Embryonic facial prominence (tissue), 1 donor: ENCODE results near the gene NUDCD3.

ENCODE experiments used
- DNase-seq: peaks from one replicate; pipeline ENCODE4 v3.0.0-alpha.2; 2016; ENCODE audit errors: extremely low spot score

Gene NUDCD3

DNA sequence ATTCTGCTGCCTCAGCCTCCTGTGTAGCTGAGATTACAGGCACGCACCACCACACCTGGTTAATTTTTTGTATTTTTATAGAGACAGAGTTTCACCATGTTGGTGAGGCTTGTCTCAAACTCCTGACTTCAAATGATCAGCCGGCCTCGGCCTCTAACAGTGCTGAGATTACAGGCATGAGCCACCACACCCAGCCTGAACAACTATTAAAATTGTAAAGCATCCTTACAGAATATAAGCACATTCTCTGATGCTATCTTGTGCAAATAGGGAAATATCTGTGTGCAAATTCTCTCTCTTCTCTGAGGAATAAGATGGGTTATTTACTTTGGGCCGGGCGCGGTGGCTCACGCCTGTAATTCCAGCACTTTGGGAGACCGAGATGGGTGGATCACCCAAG, 12.5 kb downstream of the NUDCD3 start:
- DNase-seq = no peak

DNA sequence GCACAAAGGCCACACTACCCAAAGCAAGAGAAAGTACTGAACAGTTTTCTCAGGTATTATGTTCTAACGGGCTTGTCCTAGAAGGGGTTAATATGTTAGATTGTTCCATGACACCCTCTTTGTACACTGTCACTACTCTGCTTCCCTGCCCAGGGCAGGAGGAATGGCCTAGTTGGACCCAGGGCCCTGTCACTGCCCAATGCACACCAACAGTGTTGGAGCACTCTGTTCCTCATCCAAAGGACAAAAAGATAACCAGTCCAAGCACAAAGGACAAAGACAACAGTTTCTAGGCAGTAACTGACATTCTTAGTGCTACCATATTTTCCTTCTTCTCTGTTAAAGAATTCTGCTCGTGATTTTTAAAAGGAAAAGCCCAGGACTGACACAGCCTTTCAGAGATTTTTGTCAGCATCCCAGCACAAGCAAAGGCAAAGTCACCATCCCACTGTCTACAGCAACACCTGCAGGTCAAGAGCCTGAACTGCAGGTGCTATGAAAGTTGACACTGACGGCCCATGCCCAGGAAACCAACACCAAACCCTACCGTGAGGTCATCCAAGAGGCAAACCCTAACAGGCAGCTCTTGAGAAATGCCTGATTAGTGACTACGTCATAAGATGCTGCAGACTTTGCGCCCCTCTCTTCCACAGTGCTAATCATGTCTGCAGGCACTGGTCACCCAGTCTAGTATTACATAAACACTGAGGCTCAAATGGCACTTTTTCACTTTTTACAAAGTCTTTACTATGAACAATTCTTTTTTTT, 13.2 kb downstream of the NUDCD3 start:
- DNase-seq = peak; percentile 43

DNA sequence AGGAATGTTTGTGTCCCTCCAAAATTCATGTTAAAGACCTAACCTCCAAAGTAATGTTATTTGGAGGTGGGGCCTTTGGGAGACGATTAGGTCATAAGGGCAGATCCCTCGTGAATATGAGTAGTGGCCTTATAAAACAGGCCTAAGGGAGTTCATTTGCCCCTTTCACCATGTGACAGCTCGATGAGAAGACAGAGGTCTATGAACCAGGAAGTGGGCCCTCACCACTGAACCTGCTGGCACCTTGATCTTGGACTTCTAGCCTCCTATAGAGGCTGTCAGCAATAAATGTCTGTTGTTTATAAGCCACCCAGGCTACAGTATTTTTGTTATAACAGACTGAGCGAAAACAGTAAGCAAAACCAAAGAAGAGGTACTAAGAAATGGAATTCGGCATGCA, 14.1 kb downstream of the NUDCD3 start:
- DNase-seq = no peak

DNA sequence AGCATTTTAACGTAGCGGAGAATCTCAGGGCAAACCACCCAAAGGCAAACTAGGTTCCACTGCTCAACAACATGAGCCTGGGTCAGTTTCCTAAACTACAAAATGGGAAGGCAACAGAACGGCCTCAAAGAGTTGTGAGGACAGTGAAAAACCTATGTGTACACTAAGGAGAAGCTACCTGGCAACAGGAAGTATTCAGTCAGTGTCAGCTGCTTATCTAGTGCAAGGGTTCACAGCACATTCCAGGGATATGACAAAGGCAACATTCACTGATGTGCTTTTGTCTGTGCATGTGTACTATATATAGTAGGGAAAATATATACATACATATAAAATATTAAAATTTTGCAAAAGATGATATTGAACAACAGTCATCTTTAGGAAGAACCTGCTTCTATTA, 17.2 kb downstream of the NUDCD3 start:
- DNase-seq = no peak

DNA sequence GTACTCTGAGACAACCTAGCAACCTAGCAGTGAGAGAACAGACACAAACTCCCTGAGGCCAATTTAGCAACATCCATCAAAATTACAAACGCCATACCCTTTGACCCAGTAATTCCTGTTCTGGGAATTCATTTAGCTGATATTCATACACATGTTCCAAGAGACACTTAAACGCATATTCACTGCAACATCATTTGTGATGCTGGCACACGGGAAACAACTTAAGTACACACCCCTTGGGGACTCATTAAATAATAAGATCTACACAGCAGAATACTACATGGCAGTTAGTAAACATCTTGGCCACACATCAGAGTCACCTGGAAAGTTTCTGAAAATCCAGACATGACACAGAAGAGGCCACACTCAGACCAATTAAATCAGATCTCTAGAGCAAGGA, 17.6 kb downstream of the NUDCD3 start:
- no peak for DNase-seq

DNA sequence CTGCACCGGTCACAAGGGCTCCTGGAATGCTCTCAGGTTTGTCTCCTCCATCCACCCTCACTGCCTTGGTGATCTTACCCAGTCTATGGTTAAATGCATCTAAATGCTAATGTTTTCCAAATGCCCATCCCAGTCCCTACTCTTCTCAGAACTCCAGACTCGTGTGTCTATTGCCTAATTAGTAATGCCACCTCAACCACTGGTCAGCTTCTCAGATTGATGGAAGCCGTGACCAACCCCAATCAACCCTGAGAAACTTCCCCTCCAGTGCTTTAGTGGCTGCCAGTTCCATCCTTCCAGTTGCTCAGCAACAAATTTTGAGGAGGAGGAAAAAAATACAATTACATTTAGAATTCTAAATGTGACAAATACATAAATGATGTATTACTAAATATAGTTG, 18.6 kb downstream of the NUDCD3 start:
- DNase-seq = no peak

DNA sequence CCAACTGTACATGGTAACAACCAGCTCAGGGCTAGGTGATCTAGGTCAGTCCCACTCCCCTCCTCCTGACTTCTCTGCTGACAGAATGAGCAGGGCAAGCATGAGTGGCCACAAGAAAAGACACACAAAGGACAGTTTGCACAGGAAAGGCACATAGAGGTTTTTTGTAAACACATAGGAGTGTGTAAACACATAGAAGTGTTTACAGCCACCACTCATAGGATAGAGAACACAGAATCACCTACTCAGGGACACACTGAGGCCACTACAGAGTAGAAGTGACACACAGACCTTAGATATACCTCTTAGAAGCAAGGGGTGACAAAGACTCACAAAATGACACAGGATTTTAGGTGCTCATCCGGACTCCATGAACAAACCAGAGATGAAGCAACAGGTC, 19.0 kb downstream of the NUDCD3 start:
- DNase-seq = no peak

DNA sequence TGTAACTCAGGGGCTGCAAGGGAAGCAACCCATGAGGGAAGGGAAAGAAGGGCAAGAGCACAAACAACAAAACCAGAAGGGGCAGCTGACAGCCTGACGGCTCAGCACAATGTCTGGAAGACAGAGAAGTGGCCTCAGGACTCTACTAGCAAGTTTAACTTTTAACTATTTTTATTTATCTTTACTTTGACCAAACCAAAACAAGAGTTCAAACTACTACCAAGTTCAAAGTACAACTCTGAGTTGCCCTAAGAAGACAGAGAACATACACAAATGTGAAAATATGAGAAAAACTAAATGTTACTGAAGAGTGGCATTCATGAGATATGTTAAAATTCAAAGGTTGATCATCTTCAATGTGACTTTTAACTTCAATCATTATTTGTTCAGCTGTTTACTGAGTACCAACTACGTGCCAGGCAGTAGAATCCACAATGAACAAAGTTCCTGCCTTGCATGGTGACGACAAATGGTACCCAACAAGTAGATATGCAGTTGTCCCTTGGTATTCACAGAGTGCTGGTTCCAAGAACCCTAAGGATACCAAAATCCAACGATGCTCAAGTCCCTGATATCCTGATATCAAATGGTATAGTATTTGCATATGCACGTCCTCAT, 19.7 kb downstream of the NUDCD3 start:
- no peak for DNase-seq

DNA sequence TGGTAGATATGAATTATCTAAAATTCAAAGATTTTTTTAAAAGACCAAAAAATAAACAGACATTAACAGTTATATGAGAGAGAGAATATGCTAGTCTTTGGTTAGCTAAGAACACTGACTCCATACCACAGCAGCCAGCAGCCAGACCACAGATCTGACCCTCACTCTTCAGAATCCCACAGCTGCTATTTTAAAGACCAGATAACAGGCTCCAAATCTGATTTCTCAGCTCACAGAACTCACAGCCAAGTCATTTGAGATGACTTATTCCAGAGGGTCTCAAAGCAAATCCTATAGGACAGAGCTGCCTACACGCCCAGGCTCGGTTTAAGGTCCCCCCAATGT, 20.4 kb downstream of the NUDCD3 start:
- DNase-seq = no peak

DNA sequence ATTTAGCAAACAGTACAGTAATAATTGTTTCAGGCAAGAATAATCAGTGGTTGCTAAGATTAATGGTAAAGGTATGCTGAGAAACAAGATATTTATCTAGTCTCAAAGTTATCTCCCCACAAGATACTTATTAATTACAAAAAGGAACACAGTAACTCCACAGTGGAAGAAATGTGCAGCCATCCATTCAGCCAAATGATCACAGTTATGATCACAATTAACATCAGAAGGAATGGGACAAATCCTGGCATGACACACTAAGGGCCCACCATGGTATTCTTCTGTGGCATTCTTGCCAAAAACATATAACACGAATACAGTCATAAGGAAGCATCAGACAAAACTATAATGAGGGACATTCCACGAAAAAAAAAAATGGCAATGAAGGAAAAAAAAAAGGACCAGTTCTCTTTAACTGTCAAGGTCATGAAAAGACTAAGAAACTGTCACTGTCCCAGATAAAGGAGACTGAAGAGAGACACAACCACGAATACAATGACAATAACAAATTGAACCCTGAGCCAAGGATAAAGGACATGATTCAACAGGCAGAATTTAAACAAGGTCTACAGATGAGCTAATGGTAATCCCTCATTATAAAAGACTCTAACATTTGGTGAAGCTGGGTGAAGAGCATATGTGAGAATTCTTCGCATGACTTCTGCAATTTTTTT, 20.9 kb downstream of the NUDCD3 start:
- DNase-seq = no peak

DNA sequence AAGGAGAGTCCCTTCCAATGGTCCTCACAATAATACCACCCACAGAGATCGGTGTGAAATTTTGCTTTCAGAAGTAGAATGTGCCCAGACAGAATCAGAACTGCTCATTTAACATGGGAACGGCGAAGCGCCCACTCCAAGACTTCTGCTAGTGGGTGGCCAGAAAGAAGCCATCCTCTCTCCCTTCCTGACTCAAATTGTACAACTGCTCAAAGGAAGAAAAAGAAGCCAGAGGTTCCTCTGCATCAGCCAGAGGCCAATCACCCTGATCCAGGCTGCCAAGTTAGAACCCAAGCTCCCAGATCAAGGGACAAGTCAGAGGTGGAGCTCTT, 23.3 kb downstream of the NUDCD3 start:
- DNase-seq = no peak

DNA sequence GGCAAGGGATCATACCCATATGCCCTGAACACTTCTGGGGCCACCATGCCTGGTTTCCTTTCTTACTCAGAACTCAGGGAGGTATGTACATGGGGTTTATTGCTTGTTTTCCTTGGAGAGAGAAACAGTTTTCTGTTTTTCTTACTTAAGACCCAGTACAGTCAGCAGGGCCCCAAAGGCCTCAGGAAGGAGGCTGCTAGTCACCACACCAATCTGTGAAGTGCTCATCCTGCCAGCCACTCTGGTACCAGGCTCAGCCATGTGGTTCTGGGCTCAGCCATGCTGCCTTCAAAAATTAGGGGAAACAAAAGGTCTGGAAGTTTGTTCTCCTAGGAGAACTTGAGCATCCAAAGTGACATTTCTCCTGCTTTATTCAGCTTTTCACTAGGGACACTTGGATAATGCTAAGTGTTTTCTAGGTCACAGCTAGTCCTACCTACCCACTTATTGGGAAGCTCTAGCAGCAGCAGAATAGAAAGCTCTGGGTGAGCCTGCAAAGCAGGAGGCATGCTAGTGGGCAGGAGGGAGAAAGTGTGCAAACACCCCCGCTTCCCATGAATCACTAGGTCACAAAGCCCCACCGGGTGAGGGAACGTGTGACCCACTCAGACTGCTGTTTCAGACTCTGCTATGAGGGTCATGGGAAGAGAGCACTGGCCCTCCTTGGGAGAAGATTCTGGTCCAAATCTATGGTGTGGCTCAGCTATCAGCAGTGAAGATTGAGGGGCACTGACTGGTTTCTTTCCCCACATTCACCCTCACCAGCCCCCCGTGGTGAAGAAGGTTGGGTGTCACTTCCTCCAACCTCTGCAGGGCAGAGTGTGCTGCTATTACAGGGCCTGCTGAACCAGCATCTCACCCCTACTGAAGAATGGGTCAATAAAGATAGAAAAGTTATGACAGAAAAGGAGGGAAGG, 23.9 kb downstream of the NUDCD3 start:
- no peak for DNase-seq

DNA sequence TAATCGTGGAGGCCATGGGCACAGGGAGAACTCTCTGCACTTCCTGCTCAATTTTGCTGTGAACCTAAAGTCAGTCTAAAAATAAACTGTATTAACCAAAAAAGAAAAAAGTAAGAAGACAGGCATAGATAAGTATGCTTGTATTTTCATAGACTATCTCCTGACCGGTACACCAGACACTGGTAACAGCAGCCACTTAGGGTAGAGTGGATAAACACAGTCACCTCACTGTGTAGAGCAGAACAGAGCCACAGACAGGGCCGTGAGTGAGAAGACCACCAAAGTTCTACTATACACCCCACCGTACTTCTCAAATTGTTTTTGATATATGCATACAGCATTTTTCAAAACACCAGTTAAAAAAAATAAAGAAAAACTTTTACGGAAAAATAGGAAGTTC, 25.0 kb downstream of the NUDCD3 start:
- no peak for DNase-seq

DNA sequence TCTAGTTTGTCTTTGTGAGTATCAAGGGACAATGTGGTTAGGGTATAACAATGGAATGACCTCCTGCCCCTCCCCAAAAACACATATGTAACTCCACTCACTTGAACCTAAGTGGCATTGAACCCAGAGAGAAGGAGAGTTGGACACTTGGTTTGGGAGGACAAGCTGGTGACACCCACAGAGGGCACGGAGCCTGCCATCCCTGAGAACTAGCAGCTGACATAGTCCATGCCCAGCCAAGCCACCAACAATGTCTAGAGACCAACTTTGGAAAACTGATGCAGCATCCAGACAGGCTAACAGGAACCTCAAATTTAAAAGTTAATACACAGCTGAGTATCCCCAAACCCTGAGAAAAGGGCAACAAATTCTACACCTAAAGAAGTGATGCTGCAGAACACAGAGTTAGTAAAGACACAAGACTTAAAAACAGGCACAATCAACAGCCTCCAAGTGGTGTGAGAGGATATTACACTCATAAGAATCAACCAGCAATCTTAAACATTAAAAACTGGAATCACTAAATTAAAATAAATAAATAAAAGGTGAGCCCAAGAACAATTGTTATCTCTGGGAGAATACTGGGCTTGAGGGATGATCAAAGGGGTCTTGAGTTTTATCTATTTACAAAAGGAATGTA, 27.2 kb downstream of the NUDCD3 start:
- no peak for DNase-seq

DNA sequence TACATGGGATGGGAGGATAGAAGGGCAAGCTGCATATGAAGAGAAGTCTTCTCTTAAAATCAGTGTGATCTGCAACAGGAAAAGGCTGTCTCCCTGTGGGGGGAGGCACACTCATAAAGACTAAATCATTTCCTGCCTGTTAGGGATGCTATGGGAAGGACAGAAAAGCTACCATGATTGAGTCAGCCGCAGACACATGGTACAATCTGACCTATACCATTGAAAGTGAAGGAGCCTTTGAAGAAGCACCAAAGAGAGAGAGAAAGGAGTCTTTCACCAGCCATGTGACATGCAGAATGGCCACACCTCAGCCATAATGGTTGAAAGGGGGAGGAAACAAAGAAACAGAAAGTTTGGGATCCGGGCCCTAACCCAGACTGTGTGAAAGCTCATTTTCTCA, 29.1 kb downstream of the NUDCD3 start:
- no peak for DNase-seq

DNA sequence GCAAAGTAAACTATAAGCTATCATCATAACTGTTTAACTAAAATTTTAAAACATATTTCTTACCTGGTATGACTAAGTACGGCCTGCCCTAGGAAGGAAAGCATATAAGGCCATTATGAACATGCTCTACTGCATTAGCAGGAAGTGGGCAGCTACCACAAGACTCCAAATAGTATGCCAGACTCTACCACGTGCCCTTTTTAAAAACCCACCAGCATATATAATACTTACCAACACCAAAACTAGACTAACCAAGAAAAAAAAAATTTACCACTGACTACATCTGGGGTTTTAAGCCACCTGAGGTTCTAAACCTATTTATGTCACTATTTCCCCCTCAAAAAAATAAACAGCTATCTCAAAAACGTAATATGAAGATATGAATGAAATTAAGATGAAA, 30.1 kb downstream of the NUDCD3 start:
- no peak for DNase-seq

DNA sequence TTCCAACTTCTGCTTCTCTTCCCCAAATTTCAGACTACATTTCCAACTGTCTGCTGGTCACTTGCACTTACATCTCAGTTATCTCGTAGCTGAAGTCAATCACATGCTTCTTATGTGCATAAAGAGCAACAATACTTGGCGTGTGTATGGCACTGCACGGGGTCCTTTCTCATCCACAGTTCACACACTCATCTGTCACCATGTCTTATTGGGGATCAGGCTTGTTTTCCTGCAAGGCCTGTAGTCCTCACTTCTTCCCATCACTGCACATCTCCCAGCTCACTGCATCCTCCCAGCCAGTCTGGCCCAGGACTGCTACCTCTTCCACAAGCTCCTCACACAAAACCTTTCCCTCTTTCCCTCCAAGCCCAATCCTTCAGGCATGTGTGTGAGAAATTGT, 35.3 kb downstream of the NUDCD3 start:
- DNase-seq = no peak

DNA sequence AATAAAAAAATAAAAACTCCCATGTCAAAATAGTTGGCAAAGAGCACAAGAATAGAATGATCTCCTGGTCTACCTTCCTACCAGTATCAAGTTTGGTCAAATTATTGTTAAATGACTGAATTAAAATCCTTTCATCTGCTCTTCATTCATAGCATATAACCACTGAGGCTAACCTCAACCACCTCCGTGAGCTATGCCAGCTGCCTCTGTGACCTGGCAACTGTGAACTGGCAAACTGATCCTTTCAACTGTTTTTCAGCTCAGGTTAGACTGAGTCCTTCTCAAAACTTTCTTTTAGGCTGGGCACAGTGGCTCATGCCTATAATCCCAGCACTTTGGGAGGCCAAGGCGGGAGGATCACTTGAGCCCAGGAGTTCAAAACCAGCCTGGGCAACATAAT, 36.1 kb downstream of the NUDCD3 start:
- no peak for DNase-seq

DNA sequence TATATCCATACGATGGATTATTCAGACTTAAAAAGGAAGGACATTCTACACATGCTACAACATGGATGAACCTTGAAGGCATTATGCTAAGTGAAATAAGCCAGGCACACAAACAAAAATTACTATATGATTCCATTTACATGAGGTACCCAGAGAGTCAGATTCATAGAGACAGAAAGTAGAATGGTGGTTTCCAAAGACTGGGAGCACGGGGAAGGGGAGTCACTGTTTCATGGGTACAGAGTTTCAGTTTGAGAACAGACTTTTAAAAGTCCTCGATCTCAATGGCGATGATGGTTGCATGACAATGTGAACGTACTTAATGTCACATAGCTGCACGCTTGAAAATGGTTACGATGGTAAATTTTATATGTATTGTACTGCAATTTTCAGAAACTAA, 39.3 kb downstream of the NUDCD3 start:
- no peak for DNase-seq

DNA sequence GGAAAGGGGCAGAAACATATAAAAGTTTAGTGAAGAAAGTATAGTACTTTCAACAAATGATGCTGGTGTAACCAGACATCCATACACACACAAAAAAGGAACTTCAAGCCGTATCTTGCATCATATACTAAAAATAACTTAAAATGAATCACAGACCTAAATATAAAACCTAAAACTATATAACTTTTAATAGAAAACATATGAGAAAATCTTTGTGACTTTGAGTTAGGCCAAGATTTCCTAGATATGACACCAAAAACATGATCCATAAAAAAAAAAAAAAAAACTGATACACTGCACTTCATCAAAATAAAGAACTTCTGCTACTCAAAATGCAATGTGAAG, 40.9 kb downstream of the NUDCD3 start:
- DNase-seq = no peak

DNA sequence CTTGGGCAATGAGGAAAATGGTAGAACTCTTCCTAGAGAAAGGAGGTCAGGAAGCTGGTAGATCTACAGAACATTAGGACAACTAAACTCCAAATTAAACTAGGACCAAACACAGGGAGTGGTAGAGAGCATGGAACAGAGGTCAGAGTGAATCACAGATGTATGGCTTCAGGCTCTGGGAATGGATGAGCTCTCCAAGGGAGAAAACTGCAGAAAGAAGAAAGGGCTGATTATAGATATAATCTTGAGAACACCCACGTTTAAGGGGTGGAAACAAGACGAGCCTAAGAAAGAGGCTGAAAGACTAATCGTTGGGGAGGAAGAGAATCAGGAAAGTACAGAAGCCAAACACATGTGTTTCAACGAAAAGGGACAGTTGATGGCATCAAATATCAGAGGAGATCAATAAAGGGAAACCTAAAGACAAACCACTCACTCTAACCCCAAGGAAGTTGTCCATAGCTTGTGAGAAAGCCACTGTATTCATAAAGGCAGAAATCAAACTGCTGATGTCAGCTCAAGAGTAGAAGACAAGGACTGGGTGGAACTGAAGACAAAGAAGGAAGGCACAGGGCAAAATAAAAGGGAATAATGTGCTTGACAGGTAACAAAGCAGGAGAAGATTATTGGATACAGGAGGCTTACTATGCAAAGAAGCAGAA, 41.4 kb downstream of the NUDCD3 start:
- DNase-seq = no peak
